Keratinocyte (primary cell): ENCODE results near the gene MED25. TPM values are rescaled to one million over a fixed set of nuclear protein-coding genes. Genes with fewer than 3 reads are reported as not detected.

Experiments
- DNase-seq: peaks from one replicate; pipeline ENCODE4 v3.0.0-alpha.2; 2011; ENCODE audit warnings: low read depth, missing footprints, low spot score
- FAIRE-seq: peaks from 2 replicates; lab custom pipeline; 2011; peaks lifted over from hg19 to GRCh38; lab: Jason Lieb, UNC
- H2AFZ ChIP-seq: 2 replicates; pipeline ENCODE4 v1.6.0; 2012; ENCODE audit warnings: low read length, control low read depth, inconsistent platforms; ENCODE audit not compliant: control insufficient read depth
- H3K27ac ChIP-seq: 2 replicates; pipeline ENCODE4 v1.5.1; 2011; ENCODE audit warnings: low read length; ENCODE audit not compliant: control insufficient read depth, insufficient read depth
- H3K27me3 ChIP-seq: 3 replicates; pipeline ENCODE4 v1.6.0; 2011; ENCODE audit warnings: low read length; ENCODE audit not compliant: control insufficient read depth, insufficient read depth; ENCODE audit errors: extremely low read depth
- H3K36me3 ChIP-seq, 2 experiments: 2 replicates in 1 of 2; 3 replicates in 1 of 2; pipeline ENCODE4 v1.5.1; 2011; ENCODE audit warnings: low read length in 2 of 2, mild to moderate bottlenecking in 1 of 2; ENCODE audit not compliant: control insufficient read depth in 2 of 2, insufficient read depth in 2 of 2; ENCODE audit errors: extremely low read depth in 1 of 2
- H3K4me1 ChIP-seq: 3 replicates; pipeline ENCODE4 v1.5.1; 2011; ENCODE audit warnings: low read length; ENCODE audit not compliant: control insufficient read depth, insufficient read depth; ENCODE audit errors: extremely low read depth
- H3K4me2 ChIP-seq: 3 replicates; pipeline ENCODE4 v1.6.0; 2011; ENCODE audit warnings: low read depth, low read length; ENCODE audit not compliant: control insufficient read depth, insufficient read depth; ENCODE audit errors: extremely low read depth
- H3K4me3 ChIP-seq, 3 experiments: fragments of 200-600 bp in 1 of 3; sonication (generic) in 1 of 3; 2 replicates in 2 of 3; 3 replicates in 1 of 3; pipeline ENCODE4 v1.5.1; 2011 to 2016; ENCODE audit warnings: low read length in 3 of 3, mild to moderate bottlenecking in 3 of 3, control low read depth in 2 of 3, inconsistent platforms in 1 of 3, low read depth in 1 of 3, mixed read lengths in 1 of 3, mixed run types in 1 of 3, moderate library complexity in 1 of 3; ENCODE audit not compliant: control insufficient read depth in 2 of 3, insufficient read depth in 2 of 3; ENCODE audit errors: extremely low read depth in 1 of 3
- H3K79me2 ChIP-seq: 2 replicates; pipeline ENCODE4 v1.6.0; 2012; ENCODE audit warnings: low read length; ENCODE audit not compliant: control insufficient read depth, insufficient read depth
- H3K9ac ChIP-seq: 3 replicates; pipeline ENCODE4 v1.6.0; 2011; ENCODE audit warnings: low read length; ENCODE audit not compliant: control insufficient read depth, insufficient read depth; ENCODE audit errors: extremely low read depth
- H3K9me1 ChIP-seq: 3 replicates; pipeline ENCODE4 v1.6.0; 2011; ENCODE audit warnings: low read length; ENCODE audit not compliant: control insufficient read depth, insufficient read depth; ENCODE audit errors: extremely low read depth
- H3K9me3 ChIP-seq: 2 replicates; pipeline ENCODE4 v1.5.1; 2012; ENCODE audit warnings: low read depth, low read length; ENCODE audit not compliant: control insufficient read depth
- H4K20me1 ChIP-seq: 3 replicates; pipeline ENCODE4 v1.6.0; 2011; ENCODE audit warnings: low read length; ENCODE audit not compliant: control insufficient read depth, insufficient read depth; ENCODE audit errors: extremely low read depth
- EZH2 ChIP-seq: IDR thresholded peaks from one replicate; pipeline ENCODE4 v1.6.1; 2012; ENCODE audit warnings: inconsistent platforms, mild to moderate bottlenecking, low read length, moderate library complexity
- dilution Hi-C: fragments of 300-500 bp; cut with MboI; formaldehyde crosslinking; loops from one replicate; pipeline ENCODE4 v1.7.0; 2020; ENCODE audit warnings: low sequenced_read_pairs; ENCODE audit not compliant: extremely low pct_ligation_motif_present
- polyA plus RNA-seq, 5 experiments: library from polyadenylated mRNA; depleted of rRNA in 3 of 5; stranded (reverse) in 3 of 5; stranded (forward) in 1 of 5; unstranded in 1 of 5; fragments of >200 nt; gene quantifications; 1 replicate in 1 of 5; 2 replicates in 3 of 5; 3 replicates in 1 of 5; pipeline versions ENCODE4 v1.2.1 to v1.2.3, GENCODE V29; 2011 to 2012; ENCODE audit warnings: missing spikeins in 2 of 5, low read depth in 1 of 5, low replicate concordance in 1 of 5
- TF ChIP-seq, protein P1 (sequence below), 3 experiments: IDR thresholded peaks in 1 of 3; conservative IDR thresholded peaks in 1 of 3; optimal IDR thresholded peaks in 1 of 3; 2 replicates in 2 of 3; 3 replicates in 1 of 3; pipeline versions ENCODE3 to v1.5.1; 2011; ENCODE audit warnings: low read length in 3 of 3, mild to moderate bottlenecking in 3 of 3, moderate library complexity in 2 of 3, control low read depth in 1 of 3, inconsistent platforms in 1 of 3; ENCODE audit not compliant: insufficient read depth in 2 of 3; ENCODE audit errors: extremely low read depth in 1 of 3

Gene MED25
- polyA plus RNA-seq, 1 donor (not counting 4 experiments of a cell fraction or from before 2014, with no cell fraction given), result 12.5 TPM

DNA sequence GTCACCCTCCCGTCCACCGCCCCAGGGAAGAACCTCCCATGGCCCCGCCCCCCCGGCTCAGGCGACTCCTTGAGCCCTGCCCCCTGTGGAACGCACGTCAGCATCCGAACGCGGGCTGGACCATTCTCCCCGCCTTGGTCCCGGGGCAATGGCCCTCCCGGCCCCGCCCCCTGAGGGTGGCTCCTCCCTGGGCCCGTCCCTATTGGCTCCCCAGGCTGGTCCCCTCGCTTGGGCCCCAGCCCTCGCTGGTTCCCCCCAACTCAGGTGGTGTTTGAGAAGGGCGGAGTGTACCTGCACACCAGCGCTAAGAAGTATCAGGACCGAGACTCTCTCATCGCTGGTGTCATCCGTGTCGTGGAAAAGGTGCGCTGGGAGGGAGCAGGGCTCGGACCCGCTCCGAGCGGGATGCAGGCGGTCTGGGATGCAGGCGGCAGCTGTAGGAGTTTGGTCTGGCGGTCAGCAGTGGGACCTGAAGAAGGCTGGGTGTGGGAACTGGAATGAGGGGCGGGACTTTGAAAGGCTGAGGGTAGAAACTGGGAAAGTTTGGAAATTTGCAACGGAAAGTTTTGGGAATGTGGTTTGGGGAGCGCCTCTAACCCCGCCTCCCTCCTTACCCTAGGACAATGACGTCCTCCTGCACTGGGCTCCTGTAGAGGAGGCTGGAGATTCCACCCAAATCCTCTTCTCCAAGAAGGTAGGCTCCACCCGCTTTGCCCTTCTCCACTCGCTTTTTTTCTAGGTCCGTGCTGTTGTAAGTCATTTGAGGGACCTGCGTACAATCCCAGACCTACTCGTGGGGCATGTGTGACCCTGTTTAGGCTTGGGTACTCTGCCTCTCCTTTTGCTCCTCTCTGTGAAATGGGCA is 60.0 kb downstream of the MED25 start:
- Histone ChIP-seq H3K9me3 (peaks cover 4% of the 10 kb centered on the region), H3K4me2 (peak overlapping the region; percentile 82), H3K27me3 (no peaks in the 10 kb centered on the region), H3K79me2 (peaks cover 35% of the 10 kb centered on the region), H3K27ac (peak overlapping the region; percentile 100), H2AFZ (peak overlapping the region; percentile 97), H3K4me3 (peak overlapping the region; percentile 86 to 95 (median 92)), H3K9me1 (no peaks in the 10 kb centered on the region), H4K20me1 (no peaks in the 10 kb centered on the region), H3K4me1 (peaks cover 23% of the 10 kb centered on the region), H3K9ac (peak overlapping the region; percentile 99), H3K36me3 (peaks cover 27 to 31% of the 10 kb centered on the region in 2 experiments)
- DNase-seq, result peak; percentile 83
- TF ChIP-seq, protein P1, sequence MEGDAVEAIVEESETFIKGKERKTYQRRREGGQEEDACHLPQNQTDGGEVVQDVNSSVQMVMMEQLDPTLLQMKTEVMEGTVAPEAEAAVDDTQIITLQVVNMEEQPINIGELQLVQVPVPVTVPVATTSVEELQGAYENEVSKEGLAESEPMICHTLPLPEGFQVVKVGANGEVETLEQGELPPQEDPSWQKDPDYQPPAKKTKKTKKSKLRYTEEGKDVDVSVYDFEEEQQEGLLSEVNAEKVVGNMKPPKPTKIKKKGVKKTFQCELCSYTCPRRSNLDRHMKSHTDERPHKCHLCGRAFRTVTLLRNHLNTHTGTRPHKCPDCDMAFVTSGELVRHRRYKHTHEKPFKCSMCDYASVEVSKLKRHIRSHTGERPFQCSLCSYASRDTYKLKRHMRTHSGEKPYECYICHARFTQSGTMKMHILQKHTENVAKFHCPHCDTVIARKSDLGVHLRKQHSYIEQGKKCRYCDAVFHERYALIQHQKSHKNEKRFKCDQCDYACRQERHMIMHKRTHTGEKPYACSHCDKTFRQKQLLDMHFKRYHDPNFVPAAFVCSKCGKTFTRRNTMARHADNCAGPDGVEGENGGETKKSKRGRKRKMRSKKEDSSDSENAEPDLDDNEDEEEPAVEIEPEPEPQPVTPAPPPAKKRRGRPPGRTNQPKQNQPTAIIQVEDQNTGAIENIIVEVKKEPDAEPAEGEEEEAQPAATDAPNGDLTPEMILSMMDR (optimal IDR thresholded peaks at IDR 0.05 in 1 of 3, IDR thresholded peaks at IDR 0.05 in 1 of 3, conservative IDR thresholded peaks at IDR 0.05 in 1 of 3; ENCODE audit: extremely low read depth in 1 of 3, insufficient read depth in 2 of 3, low read length in 3 of 3), result no peak
- FAIRE-seq, result peak; percentile 44
- dilution Hi-C loops, result no loop called here

DNA sequence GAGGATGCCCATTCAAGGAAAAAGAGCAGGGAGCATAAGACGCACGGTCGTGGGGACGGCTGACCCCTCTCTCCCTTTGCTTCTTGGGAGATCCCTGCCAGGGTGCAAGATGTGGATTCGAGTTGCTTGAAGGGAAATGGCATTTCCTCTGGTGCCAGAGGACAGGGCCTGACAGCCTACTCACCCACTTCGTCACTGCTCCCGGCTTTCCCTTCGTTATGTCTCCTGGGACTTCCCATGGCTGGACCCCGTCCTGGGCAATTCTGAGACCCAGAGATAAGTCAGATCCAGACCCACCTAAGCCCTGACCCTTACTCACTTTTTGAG is 60.6 kb downstream of the MED25 start:
- Histone ChIP-seq H3K79me2 (peaks cover 31% of the 10 kb centered on the region), H3K36me3 (peaks cover 31 to 35% of the 10 kb centered on the region in 2 experiments), H2AFZ (no peak overlapping the region), H3K9me1 (no peaks in the 10 kb centered on the region), H3K4me3 (peak overlapping the region in 2 of 3 experiments; percentile 84 to 86), H3K9ac (peak overlapping the region; percentile 99), H3K4me2 (peak overlapping the region; percentile 82), H3K9me3 (peaks cover 4% of the 10 kb centered on the region), H3K4me1 (peaks cover 23% of the 10 kb centered on the region), H3K27me3 (no peaks in the 10 kb centered on the region), H4K20me1 (no peaks in the 10 kb centered on the region), H3K27ac (peak overlapping the region; percentile 100)
- DNase-seq (no peak), FAIRE-seq (no peak)
- dilution Hi-C loops, result no loop called here
- TF ChIP-seq EZH2, result no peak
- TF ChIP-seq, protein P1 (optimal IDR thresholded peaks at IDR 0.05 in 1 of 3, IDR thresholded peaks at IDR 0.05 in 1 of 3, conservative IDR thresholded peaks at IDR 0.05 in 1 of 3; ENCODE audit: extremely low read depth in 1 of 3, insufficient read depth in 2 of 3, low read length in 3 of 3), result no peak
